Activated T-cell treated with anti-CD3 and anti-CD28 coated beads for 24 hours (primary cell): ENCODE results near the gene ANKRD18B.
"Not testable (repeated sequence)": the region's sequence is repeated elsewhere in the genome, so short reads cannot be mapped to it uniquely, and the experiment has no call there.

Experiments
- DNase-seq: peaks from one replicate; pipeline ENCODE4 v3.0.0-alpha.2; 2020; ENCODE audit warnings: low read depth

The ANKRD18B gene

GRCh38 chr9:33535541-33535940 is 11.5 kb downstream of the ANKRD18B start:
- no peak for DNase-seq

GRCh38 chr9:33543463-33543862 is 19.4 kb downstream of the ANKRD18B start:
- DNase-seq: not testable (repeated sequence)

- not testable (repeated sequence) for DNase-seq
Measured at GRCh38 chr9:33545715-33546114, 21.7 kb downstream of the ANKRD18B start.

GRCh38 chr9:33548816-33549215 is 24.8 kb downstream of the ANKRD18B start:
- DNase-seq: not testable (repeated sequence)

GRCh38 chr9:33549418-33549817 is 25.4 kb downstream of the ANKRD18B start:
- not testable (repeated sequence) for DNase-seq

- not testable (repeated sequence) for DNase-seq
Measured at GRCh38 chr9:33551183-33551582, 27.1 kb downstream of the ANKRD18B start.

GRCh38 chr9:33552315-33552725 is 28.3 kb downstream of the ANKRD18B start:
- not testable (repeated sequence) for DNase-seq

DNA sequence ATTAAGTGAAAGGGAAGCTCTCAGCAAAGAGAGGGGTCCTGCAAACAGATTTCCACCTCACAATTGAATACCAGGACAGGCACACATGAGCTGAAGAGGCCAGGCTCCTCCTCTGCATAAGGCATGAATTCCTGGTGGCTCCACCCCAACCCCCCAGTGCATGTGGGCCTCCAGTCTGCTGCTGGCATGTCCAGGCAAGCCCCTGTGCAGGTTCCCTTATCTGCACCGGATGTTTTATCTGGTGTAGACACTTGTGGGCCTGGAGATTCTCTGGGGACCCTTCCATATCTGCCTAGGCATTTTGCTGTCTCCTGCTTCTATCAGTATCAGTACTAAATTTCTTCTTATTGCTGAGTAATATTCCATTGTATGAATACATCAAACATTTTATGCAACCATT is 36.2 kb downstream of the ANKRD18B start:
- not testable (repeated sequence) for DNase-seq

GRCh38 chr9:33562196-33562595 is 38.1 kb downstream of the ANKRD18B start:
- DNase-seq: not testable (repeated sequence)

- not testable (repeated sequence) for DNase-seq
Measured at GRCh38 chr9:33567776-33568175, 43.7 kb downstream of the ANKRD18B start.

DNA sequence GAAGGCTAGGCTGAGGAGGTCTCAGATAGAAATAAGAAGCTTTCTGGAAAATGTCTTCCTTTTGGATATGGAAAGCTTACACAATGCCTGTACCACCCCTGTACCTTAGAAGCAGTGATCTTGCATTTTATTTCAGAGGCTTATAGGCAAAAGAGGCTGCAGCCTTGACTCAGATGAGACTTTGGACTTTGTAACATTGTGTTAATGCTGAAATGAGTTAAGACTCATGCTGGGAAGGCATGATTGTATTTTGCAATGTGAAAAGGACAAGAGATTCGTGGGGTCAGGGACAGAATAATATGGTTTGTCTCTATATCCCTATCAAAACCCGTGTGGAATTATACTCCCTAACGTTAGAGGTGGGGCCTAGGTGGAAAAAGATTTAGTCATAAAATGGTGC is 53.7 kb downstream of the ANKRD18B start:
- DNase-seq: not testable (repeated sequence)

DNA sequence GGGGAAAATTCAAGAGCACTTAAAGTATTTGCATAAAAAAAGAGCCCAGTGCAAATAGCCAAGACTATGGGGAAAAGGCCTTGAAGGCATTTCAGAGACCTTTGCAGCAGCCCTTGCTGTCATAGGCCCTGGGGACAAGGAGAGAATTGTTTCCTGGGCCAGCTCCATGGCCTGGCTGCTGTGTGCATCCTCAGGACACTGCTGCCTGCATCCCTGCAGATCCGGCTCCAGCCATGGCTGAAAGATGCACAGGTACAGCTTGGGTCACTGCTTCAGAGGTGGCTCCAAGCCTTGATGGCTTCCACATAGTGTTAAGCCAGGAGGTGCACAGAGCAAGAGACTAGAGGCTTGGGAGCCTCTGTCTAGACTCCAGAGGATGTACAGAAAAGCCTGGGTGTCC is 55.9 kb downstream of the ANKRD18B start:
- not testable (repeated sequence) for DNase-seq

- not testable (repeated sequence) for DNase-seq
Measured at GRCh38 chr9:33582686-33583085, 58.6 kb downstream of the ANKRD18B start.

- not testable (repeated sequence) for DNase-seq
Measured at GRCh38 chr9:33586128-33586527, 62.1 kb downstream of the ANKRD18B start.

DNA sequence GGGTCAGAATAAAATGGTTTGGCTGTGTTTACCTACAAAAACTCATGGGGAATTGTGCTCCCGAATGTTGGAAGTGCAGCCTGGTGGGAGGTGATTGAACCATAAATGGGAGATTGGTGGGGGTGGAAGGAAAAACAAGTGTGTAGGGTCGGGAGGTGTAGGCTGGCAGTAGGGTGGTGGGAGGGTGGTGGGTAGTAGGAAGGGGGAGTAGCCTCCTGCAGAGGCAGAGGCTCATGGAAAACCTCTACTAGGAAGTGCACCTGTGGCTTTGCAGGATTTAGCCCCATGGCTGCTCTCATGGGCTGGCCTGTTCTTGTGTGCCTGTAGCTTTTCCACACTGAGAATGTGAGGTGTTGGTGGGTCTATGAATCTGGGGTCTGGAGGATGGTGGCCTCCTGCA is 63.7 kb downstream of the ANKRD18B start:
- not testable (repeated sequence) for DNase-seq

DNA sequence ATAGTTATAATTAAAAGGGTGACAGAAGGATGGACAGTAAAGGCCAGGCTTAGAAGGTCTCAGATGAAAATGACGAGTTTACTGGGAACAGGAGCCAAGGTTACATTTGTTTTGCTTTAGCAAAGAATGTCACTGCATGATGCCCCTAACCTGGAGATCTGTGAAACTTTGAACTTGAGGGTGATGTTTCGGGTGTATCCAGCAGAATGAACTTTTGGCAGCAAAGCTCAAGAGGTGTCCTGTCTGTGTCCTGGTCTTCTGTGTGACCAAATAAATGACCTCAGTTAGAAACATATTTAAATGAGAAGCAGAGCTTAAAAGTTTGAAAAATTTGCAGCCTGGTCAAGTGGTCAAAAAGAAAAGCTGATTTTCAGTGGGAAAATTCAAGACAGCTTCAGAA is 64.8 kb downstream of the ANKRD18B start:
- not testable (repeated sequence) for DNase-seq

- DNase-seq: not testable (repeated sequence)
Measured at GRCh38 chr9:33590857-33591256, 66.8 kb downstream of the ANKRD18B start.

GRCh38 chr9:33596974-33597373 is 72.9 kb downstream of the ANKRD18B start:
- DNase-seq: not testable (repeated sequence)

GRCh38 chr9:33597386-33597785 is 73.3 kb downstream of the ANKRD18B start:
- DNase-seq: not testable (repeated sequence)

DNA sequence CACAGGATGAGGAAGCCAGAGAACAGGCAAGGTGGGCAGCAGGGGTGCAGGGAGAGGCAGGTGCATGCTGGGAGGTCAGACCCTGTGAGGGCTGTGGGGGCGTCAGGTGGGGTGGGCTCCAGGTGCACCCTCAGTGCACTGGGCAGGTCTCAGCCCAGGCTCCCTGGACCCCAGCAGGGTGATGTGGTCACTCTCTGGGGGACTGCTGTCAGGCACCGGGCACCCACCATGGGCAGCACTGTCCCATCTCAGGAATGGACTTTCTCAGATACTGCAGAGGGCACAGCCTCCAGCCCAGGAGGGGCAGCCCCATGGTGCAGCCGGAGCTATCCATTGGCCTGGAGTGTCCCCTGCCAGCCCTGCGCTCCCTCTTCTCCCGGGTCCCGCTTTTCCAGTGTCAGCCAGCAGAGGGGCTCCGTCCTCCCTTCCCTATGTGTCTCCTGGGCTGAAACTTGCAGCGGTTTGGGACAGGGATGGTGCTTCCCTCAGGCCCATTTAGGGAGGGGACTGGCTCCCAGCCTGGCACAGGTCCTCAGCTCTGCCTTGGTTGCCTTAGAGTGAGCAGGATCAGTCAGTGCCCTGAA is 74.8 kb downstream of the ANKRD18B start:
- DNase-seq: not testable (repeated sequence)

DNA sequence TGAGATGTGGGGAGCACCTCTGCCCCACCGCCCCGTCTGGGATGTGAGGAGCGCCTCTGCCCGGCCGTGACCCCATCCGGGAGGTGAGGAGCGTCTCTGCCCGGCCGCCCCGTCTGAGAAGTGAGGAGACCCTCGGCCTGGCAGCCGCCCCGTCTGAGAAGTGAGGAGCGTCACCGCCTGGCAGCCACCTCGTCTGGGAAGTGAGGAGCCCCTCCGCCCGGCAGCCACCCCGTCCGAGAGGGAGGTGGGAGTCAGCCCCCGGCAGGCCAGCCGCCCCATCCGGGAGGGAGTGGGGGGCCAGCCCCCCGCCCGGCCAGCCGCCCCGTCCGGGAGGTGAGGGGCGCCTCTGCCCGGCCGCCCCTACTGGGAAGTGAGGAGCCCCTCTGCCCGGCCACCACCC is 76.9 kb downstream of the ANKRD18B start:
- DNase-seq: not testable (repeated sequence)

DNA sequence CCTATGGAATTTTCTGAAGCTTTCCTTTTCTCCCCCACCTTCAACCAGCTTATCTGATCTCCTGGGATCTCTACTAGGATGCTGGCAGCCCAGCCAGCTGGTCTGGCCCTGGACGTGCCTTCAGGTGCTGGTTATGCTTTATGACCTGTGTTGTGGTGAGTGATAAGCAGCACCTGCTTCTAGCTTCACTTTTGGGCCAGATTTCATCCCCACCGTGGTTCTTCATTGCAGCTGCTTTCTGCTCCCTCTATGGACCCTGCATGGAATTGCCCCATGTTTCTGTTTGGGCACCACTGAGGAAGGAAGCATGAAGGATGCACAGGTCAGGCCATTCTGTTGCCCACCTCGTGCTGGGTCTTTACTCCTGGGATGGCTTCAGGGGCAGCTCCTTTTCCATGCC is 80.2 kb downstream of the ANKRD18B start:
- not testable (repeated sequence) for DNase-seq

- not testable (repeated sequence) for DNase-seq
Measured at GRCh38 chr9:33604936-33605335, 80.9 kb downstream of the ANKRD18B start.

DNA sequence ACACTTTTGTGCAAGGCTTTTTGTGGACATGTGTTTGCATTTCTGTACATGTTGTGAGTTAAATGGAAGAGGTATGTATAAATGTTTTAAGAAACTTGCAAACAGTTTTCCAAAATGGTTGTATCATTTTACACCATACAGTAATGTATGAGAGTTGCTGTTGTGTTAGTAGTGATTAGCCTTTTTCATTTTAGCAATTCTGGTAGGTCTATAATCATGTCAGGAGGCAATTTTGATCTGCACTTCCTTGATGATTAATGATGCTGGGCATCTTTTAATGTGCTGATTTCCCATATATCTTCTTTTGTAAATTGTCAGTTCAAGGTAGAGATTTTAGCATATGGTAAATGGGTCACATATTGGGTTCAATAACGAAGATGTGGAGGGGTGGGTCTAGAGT is 87.3 kb downstream of the ANKRD18B start:
- DNase-seq: no peak
